Glomerular visceral epithelial cell (primary cell): Measurements from ENCODE around the gene CPVL.

ENCODE experiments used
- DNase-seq: peaks from one replicate; pipeline ENCODE4 v3.0.0-alpha.2; 2016; ENCODE audit errors: extremely low spot score

CPVL gene

GRCh38 chr7:29005406-29005805 lies 140.9 kb downstream of the CPVL start:
- DNase-seq = no peak

DNA sequence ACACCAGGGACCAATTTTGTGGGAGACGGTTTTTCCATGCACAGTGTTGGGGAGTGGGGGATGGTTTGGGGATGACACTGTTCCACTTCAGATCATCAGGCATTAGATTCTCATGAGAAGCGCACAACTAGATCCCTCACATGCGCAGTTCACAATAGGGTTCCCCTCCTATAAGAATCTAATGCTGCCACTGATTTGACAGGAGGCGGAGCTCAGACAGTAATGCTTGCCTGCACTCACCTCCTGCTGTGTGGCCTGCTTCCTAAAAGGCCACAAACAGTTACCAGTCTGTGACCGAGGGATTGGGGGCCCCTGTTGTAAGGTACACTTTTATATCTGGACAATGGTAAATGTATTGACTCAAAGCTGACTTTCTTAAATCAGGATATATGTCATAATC lies 142.6 kb downstream of the CPVL start:
- DNase-seq = no peak

DNA sequence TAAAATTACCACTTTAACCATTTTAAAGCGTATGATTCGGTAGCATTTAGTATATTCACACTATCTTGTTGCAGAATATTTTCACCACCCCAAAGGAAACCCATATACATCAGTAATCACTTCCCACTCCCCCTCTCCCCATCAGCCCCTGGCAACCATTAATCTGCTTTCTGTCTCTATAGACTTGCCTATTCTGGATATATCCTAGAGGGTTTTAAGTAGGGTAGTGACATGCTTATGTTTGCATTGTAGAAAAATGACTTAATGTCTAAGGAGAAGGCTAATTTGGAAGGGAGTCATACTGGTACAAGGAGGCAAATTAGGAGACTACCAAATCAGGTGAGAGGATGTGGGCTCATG lies 145.6 kb downstream of the CPVL start:
- DNase-seq = no peak

GRCh38 chr7:28999895-29000716 lies 146.2 kb downstream of the CPVL start:
- DNase-seq = no peak

- DNase-seq = no peak
Observed at GRCh38 chr7:28999427-28999826, 146.9 kb downstream of the CPVL start.

GRCh38 chr7:28998105-28998504 lies 148.2 kb downstream of the CPVL start:
- DNase-seq = no peak

GRCh38 chr7:28996836-28997235 lies 149.5 kb downstream of the CPVL start:
- DNase-seq = no peak

DNA sequence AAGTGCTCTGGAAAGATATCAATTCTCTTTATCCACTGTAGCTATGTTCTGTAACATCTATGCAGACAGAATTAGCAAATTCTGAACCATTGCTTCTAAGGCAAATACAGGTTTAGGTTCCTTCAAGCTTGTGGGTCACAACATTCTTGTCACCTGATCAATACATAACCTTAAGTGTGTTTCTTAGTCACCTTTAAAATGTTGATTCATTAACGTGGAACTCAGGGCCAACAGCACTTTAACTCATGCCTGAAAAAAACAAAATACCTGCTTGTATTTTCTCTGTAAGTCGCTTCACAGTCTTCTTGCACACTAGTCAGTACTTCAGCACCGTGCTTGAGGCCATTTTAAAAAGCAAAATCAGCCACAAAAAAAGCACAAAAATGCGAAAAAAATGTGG lies 153.0 kb downstream of the CPVL start:
- DNase-seq = no peak

- no peak for DNase-seq
Observed at GRCh38 chr7:28992798-28993197, 153.5 kb downstream of the CPVL start.

DNA sequence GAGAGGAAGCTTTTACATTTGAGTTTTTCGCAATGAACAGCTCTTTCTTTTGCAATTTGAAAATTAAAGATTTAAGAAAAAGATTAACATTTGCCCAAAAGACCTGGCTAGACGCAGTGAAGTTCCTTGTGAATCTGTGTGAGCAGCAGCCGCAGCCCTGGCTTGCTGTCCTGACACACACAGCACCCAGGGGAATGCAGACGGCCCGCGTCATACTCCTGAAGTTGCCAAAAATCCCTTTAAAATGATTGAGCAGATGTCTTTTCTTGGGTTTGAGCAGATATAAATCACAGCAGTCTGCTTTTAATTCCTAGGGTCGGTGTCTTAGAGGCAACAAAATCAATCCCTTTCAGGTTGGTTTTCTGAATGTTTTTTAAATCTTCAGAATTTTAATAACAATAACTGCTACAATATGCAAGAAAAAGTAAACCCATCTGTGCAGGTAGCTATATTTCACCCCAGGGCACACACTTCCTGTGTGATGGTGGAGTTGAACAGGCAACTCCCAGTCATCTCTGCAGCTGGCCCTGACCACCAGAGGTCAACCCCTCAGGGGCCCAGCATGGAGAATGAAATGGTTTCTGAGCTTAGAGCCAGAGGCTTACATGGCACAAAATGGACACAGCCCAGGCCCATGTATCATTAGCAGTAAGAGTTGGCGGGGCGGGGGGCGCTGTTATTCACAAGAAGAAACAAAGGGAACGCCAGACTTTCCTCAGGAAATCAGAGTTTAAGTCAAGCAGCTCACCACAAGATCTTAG lies 156.0 kb downstream of the CPVL start:
- no peak for DNase-seq

- no peak for DNase-seq
Observed at GRCh38 chr7:28989211-28989980, 156.9 kb downstream of the CPVL start.

DNA sequence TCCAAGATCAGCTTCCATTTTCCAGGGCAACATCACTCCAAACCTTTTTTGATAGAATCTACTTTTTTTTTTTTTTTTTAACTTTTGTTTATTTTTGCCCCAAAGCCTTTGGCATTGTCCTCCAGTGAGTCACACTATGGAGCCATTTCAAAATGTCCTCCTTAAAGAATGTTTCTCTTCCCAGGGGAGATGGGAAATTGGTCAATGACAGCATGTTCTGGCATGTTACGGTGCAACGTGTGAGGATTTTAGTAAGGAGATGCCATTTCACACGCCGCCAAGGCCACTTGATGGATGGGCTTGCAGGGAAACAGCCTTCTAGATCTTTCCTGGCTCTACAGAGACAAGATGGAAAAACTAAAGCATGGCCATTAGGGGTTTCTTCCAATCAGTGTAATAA lies 157.5 kb downstream of the CPVL start:
- no peak for DNase-seq

DNA sequence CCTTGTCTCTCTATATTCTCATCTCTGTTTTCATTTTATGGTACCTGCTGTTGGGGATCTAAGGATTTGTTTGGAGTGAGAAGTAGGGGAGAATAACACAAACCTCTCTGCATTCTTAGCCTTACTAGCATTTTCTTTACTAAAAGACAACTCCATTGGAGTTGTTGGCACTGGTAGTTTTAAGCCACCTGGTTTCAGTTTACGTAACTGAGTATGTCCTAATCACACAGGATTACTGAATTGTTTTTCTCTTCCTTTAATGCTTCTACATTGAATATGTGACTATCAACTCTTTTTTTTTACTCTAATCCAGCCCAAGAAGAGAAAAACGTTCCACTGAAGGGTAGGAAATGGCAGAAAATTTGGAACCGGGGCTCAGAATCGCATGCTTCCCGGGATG lies 158.2 kb downstream of the CPVL start:
- DNase-seq = no peak

DNA sequence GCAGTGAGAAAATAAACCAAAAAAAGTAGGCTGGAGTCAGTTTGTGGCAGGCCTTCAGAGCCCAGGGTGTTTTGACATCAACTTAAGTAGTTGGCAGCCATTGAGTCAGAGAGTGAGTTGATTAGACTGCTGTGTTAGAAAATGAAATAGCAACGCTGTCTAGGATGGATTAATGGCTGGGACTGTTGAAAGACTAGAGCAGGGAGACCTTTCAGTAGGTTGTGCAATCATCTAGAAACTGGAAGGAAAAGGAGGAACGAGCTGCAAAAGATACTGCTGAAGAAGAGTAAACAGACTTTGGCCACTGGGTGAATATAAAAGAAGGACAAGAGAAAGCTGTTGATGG lies 159.6 kb downstream of the CPVL start:
- DNase-seq = no peak

GRCh38 chr7:28986028-28986764 lies 160.1 kb downstream of the CPVL start:
- DNase-seq = no peak

DNA sequence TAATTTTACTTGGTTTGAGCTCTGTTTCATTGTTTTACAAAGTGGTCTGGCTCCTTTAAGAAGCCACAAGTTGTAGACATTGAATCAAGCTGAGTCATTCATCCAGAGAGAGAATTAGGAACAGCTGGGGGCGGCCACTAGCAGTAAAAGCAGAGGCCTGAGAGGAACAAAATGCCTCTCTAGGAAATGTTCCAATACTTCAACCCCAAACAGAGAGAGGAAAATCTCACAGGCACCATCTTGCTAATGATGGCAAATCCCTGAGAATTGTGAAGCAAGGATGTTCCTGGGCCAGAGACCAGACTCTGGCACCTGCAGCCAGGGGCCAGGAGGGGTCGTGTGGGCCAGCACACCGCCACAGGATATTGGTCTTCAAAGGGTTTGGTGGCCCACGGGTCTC lies 161.7 kb downstream of the CPVL start:
- DNase-seq = peak; percentile 15

DNA sequence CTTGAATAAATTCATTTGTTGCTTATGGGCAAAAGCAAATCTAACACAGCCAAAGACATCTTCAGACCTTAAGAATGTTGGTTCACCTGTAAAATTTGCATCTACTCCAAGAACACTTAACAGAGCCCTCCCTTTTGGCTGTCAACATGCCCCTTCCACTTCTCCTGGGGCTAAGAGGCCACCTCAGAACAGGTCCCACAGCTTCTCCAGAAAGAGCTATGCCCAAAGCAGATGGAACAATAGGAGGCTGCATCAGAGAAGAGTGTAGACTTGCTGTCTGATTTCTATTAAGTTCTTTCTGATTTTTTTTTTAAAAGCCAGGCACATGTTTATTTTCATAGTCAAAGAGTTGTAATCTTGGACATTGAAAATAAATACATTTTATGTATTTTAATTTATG lies 162.1 kb downstream of the CPVL start:
- DNase-seq = no peak

GRCh38 chr7:28983396-28984190 lies 162.7 kb downstream of the CPVL start:
- DNase-seq = no peak

GRCh38 chr7:28981161-28981465 lies 165.2 kb downstream of the CPVL start:
- no peak for DNase-seq

- DNase-seq = no peak
Observed at GRCh38 chr7:28980451-28981160, 165.7 kb downstream of the CPVL start.

GRCh38 chr7:28979776-28980175 lies 166.6 kb downstream of the CPVL start:
- no peak for DNase-seq
